Lower lobe of right lung (tissue), 2 donors: ENCODE results near the gene CNTN3. TPM values are rescaled to one million over a fixed set of nuclear protein-coding genes. Genes with fewer than 3 reads are reported as not detected.

Experiments used
- ATAC-seq, 2 donors: fragments of 200-7000 bp; cut with Tn5 transposase; one replicate each; pipeline ENCODE4 v1.9.1; 2020 to 2022; ENCODE audit warnings: mild to moderate bottlenecking in 2 of 2, moderate library complexity in 2 of 2
- DNase-seq: peaks from one replicate; pipeline ENCODE4 v3.0.0-alpha.2; 2020
- H3K27ac ChIP-seq: fragments of 200-600 bp; one replicate; pipeline ENCODE4 v1.8.0; 2022
- H3K27me3 ChIP-seq: fragments of 200-600 bp; one replicate; pipeline ENCODE4 v1.8.0; 2022; ENCODE audit warnings: low read depth
- H3K36me3 ChIP-seq: fragments of 200-600 bp; one replicate; pipeline ENCODE4 v1.8.0; 2022; ENCODE audit warnings: mild to moderate bottlenecking
- H3K4me1 ChIP-seq: fragments of 200-600 bp; one replicate; pipeline ENCODE4 v1.8.0; 2022
- H3K4me3 ChIP-seq: fragments of 200-600 bp; one replicate; pipeline ENCODE4 v1.8.0; 2022; ENCODE audit warnings: mild to moderate bottlenecking
- H3K9me3 ChIP-seq: fragments of 200-600 bp; one replicate; pipeline ENCODE4 v1.8.0; 2022
- CTCF ChIP-seq: fragments of 200-600 bp; IDR thresholded peaks from one replicate; pipeline ENCODE4 v1.8.0; 2022; ENCODE audit warnings: antibody characterized with exemption, mild to moderate bottlenecking
- intact Hi-C: fragments of 100-400 bp; cut with DNase I; formaldehyde crosslinking; loops from one replicate; pipeline ENCODE4 v1.11.0; 2022
- total RNA-seq: library from RNA; stranded (reverse); fragmentation: NEBNext Ultra II Directional; extraction: Animal tissue kit (Norgen Biotek cat#: 25700); gene quantifications from one replicate; pipeline ENCODE4 v1.2.1, GENCODE V29; 2021
- donor health status: DM: no; HTN: yes; CAD: no; lungs with severe emphysema.

The CNTN3 gene
- total RNA-seq, 1 donor from 2014 or later, result 1.9 TPM

GRCh38 chr3:74613060-74613459 is 1.4 kb downstream of the CNTN3 start:
- intact Hi-C loops, result no loop called here
- Histone ChIP-seq H3K27me3 (peaks cover 17% of the 10 kb centered on the region), H3K27ac (no peak overlapping the region), H3K4me3 (peak overlapping the region; percentile 49), H3K9me3 (no peaks in the 10 kb centered on the region), H3K4me1 (no peaks in the 10 kb centered on the region), H3K36me3 (no peaks in the 10 kb centered on the region)
- ATAC-seq, result no peak
- TF ChIP-seq CTCF, result no peak
- DNase-seq, result no peak

DNA sequence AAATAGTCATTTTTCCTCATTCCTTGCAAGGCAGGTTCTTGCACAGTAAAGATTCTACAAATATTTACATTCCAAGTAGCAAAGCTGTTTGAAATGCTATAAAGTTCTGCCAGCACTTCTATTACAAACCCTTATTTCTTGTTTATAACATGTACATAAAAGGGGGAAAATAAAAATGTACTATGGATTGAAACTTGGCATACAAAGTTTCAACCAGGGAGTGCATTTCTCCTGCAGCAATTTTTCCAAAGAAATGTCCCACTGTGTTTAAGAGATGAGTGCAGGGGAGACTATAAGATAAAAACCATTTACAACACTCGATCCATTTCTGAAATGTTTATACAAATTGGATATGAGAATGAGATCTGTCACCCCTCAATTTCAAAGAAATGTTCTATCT is 3.3 kb downstream of the CNTN3 start:
- no peak for TF ChIP-seq CTCF
- Histone ChIP-seq H3K4me3 (no peak overlapping the region), H3K27ac (no peak overlapping the region), H3K27me3 (peaks cover 17% of the 10 kb centered on the region), H3K9me3 (no peaks in the 10 kb centered on the region), H3K4me1 (no peaks in the 10 kb centered on the region), H3K36me3 (no peaks in the 10 kb centered on the region)
- no peak for ATAC-seq
- no peak for DNase-seq
- intact Hi-C loops, result no loop called here

DNA sequence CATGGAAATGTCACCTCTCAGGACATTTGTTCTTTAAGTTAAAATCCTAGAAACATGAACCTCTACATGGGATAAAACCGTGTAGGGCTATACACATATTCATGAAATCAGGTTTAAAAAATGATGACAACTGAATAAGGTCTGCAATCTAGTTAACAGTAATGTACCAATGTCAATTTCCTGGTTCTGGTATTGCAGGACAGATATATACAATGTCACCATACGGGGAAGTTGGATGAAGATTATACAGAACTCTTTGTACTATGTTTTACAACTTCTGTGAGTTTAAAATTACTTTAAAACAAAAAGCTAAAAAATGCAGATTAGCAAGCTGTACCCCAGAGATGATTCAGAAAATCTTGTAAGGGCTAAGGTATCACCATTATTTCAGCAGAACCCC is 6.7 kb downstream of the CNTN3 start:
- DNase-seq (no peak), ATAC-seq (no peak)
- no peak for TF ChIP-seq CTCF
- Histone ChIP-seq H3K4me1 (no peaks in the 10 kb centered on the region), H3K27ac (no peak overlapping the region), H3K9me3 (no peaks in the 10 kb centered on the region), H3K27me3 (peaks cover 7% of the 10 kb centered on the region), H3K36me3 (no peaks in the 10 kb centered on the region), H3K4me3 (no peak overlapping the region)
- intact Hi-C loops, result no loop called here

- intact Hi-C loops, result no loop called here
- Histone ChIP-seq H3K4me3 (no peak overlapping the region), H3K4me1 (no peaks in the 10 kb centered on the region), H3K9me3 (no peaks in the 10 kb centered on the region), H3K27me3 (no peaks in the 10 kb centered on the region), H3K27ac (no peak overlapping the region), H3K36me3 (no peaks in the 10 kb centered on the region)
- no peak for DNase-seq
- ATAC-seq, result no peak
- no peak for TF ChIP-seq CTCF
Observed at GRCh38 chr3:74606996-74607395, 7.5 kb downstream of the CNTN3 start.

GRCh38 chr3:74605437-74605836 is 9.0 kb downstream of the CNTN3 start:
- no peak for TF ChIP-seq CTCF
- Histone ChIP-seq H3K27me3 (no peaks in the 10 kb centered on the region), H3K4me1 (no peaks in the 10 kb centered on the region), H3K27ac (no peak overlapping the region), H3K36me3 (no peaks in the 10 kb centered on the region), H3K4me3 (no peak overlapping the region), H3K9me3 (no peaks in the 10 kb centered on the region)
- DNase-seq, result no peak
- no peak for ATAC-seq
- intact Hi-C loops, result no loop called here

- TF ChIP-seq CTCF, result no peak
- DNase-seq, result no peak
- ATAC-seq, result no peak
- no peak overlapping the region for H3K4me3 ChIP-seq
- no peaks in the 10 kb centered on the region for H3K27me3 ChIP-seq
- intact Hi-C loops, result no loop called here
- no peak overlapping the region for H3K27ac ChIP-seq
- H3K4me1 ChIP-seq, result no peaks in the 10 kb centered on the region
- no peaks in the 10 kb centered on the region for H3K36me3 ChIP-seq
- no peaks in the 10 kb centered on the region for H3K9me3 ChIP-seq
Observed at GRCh38 chr3:74603292-74603691, 11.2 kb downstream of the CNTN3 start.
